SK-N-SH (cell line): ENCODE data around the gene YEATS4. TPM values are rescaled to one million over a fixed set of nuclear protein-coding genes. Genes with fewer than 3 reads are reported as not detected.

Experiments
- CTCF ChIA-PET: fragments of 300-600, 350-600 bp; formaldehyde crosslinking; extraction: SDS; loops from one replicate; lab custom pipeline; 2021; lab: Yijun Ruan, JAX
- POLR2A ChIA-PET: fragments of 350-600 bp; sonication (Branson Sonifier 250); formaldehyde crosslinking; extraction: SDS; loops from one replicate; lab custom pipeline; 2020; ENCODE audit warnings: antibody characterized with exemption, inconsistent platforms; lab: Yijun Ruan, JAX
- DNase-seq: peaks from one replicate; pipeline ENCODE4 v3.0.0; 2012
- H2AFZ ChIP-seq: fragments of 200-600 bp; sonication (generic); 2 replicates; pipeline ENCODE4 v1.8.1; 2016; ENCODE audit warnings: antibody characterized with exemption, mild to moderate bottlenecking, low read depth
- H3F3A ChIP-seq: fragments of 200-600 bp; sonication (generic); replicated peaks from 2 replicates; pipeline ENCODE3; 2016; ENCODE audit warnings: antibody characterized with exemption, mild to moderate bottlenecking; ENCODE audit not compliant: insufficient read depth
- H3K27ac ChIP-seq, 2 experiments: fragments of 200-500 bp in 1 of 2; fragments of 200-600 bp in 1 of 2; sonication (Bioruptor generic) in 1 of 2; sonication (generic), shearing (Covaris generic) in 1 of 2; 2 replicates each; pipeline versions ENCODE4 v1.5.1 to v1.6.1; 2014 to 2016; ENCODE audit warnings: low read depth in 2 of 2, inconsistent platforms in 1 of 2, low read length in 1 of 2, mild to moderate bottlenecking in 1 of 2, mixed read lengths in 1 of 2
- H3K27me3 ChIP-seq: fragments of 200-600 bp; sonication (generic), shearing (Covaris generic); 2 replicates; pipeline ENCODE4 v1.6.1; 2016; ENCODE audit warnings: mixed run types; ENCODE audit not compliant: insufficient read depth
- H3K36me3 ChIP-seq, 2 experiments: fragments of 200-500 bp in 1 of 2; fragments of 200-600 bp in 1 of 2; sonication (Bioruptor generic) in 1 of 2; sonication (generic) in 1 of 2; replicated peaks in 1 of 2; 2 replicates each; pipeline versions ENCODE3 to v1.5.1; 2014 to 2016; ENCODE audit warnings: low read length in 1 of 2, mild to moderate bottlenecking in 1 of 2; ENCODE audit not compliant: insufficient read depth in 2 of 2, control insufficient read depth in 1 of 2
- H3K4me1 ChIP-seq, 2 experiments: fragments of 200-500 bp in 1 of 2; fragments of 200-600 bp in 1 of 2; sonication (Bioruptor generic) in 1 of 2; sonication (generic), shearing (Covaris generic) in 1 of 2; 2 replicates each; pipeline versions ENCODE4 v1.5.1 to v1.6.1; 2014 to 2016; ENCODE audit warnings: low read depth in 1 of 2, low read length in 1 of 2, mixed run types in 1 of 2; ENCODE audit not compliant: insufficient read depth in 2 of 2, control insufficient read depth in 1 of 2
- H3K4me2 ChIP-seq: fragments of 200-600 bp; sonication (generic), shearing (Covaris generic); 2 replicates; pipeline ENCODE4 v1.6.1; 2017; ENCODE audit warnings: mixed run types
- H3K4me3 ChIP-seq, 2 experiments: fragments of 200-500 bp in 1 of 2; fragments of 200-600 bp in 1 of 2; sonication (Bioruptor generic) in 1 of 2; sonication (generic), shearing (Covaris generic) in 1 of 2; 2 replicates each; pipeline versions ENCODE4 v1.5.1 to v1.8.1; 2014 to 2016; ENCODE audit warnings: low read depth in 2 of 2, inconsistent platforms in 1 of 2, low read length in 1 of 2, mild to moderate bottlenecking in 1 of 2, mixed read lengths in 1 of 2, moderate library complexity in 1 of 2
- H3K79me2 ChIP-seq: fragments of 200-600 bp; sonication (generic); 2 replicates; pipeline ENCODE4 v1.8.1; 2017; ENCODE audit warnings: mild to moderate bottlenecking; ENCODE audit not compliant: insufficient read depth
- H3K9ac ChIP-seq: fragments of 200-600 bp; sonication (generic); 2 replicates; pipeline ENCODE4 v1.6.1; 2017; ENCODE audit warnings: mixed run types
- H3K9me2 ChIP-seq: fragments of 200-600 bp; sonication (generic); 2 replicates; pipeline ENCODE4 v1.6.1; 2017; ENCODE audit warnings: mixed run types
- H3K9me3 ChIP-seq: fragments of 200-600 bp; sonication (generic); 2 replicates; pipeline ENCODE4 v1.6.1; 2017; ENCODE audit warnings: mixed run types, mild to moderate bottlenecking, moderate library complexity
- H4K20me1 ChIP-seq: fragments of 200-600 bp; sonication (generic); 2 replicates; pipeline ENCODE4 v1.6.1; 2017; ENCODE audit warnings: mild to moderate bottlenecking, mixed run types; ENCODE audit not compliant: insufficient read depth
- EP300 ChIP-seq, 2 experiments: IDR thresholded peaks; 2 replicates each; pipeline versions ENCODE4 v1.4.0 to v1.6.1; 2012; ENCODE audit warnings: borderline replicate concordance in 1 of 2, low read depth in 1 of 2, low read length in 1 of 2
- EZH2phosphoT487 ChIP-seq: fragments of 200-600 bp; sonication (generic); IDR thresholded peaks from 2 replicates; pipeline ENCODE4 v1.6.1; 2017; ENCODE audit warnings: low read depth, mixed run types, mild to moderate bottlenecking, antibody characterized with exemption, moderate library complexity, borderline replicate concordance
- FOSL2 ChIP-seq: IDR thresholded peaks from 2 replicates; pipeline ENCODE4 v1.4.0; 2012; ENCODE audit warnings: low read depth, mild to moderate bottlenecking, moderate library complexity, borderline replicate concordance
- FOXJ3 ChIP-seq: sonication (generic); formaldehyde crosslinking; IDR thresholded peaks from 2 replicates; pipeline ENCODE4 v1.5.1; 2020; ENCODE audit warnings: mild to moderate bottlenecking, missing genetic modification reagents
- FOXM1 ChIP-seq: IDR thresholded peaks from 2 replicates; pipeline ENCODE4 v1.4.0; 2012; ENCODE audit warnings: low read depth, mild to moderate bottlenecking
- GABPA ChIP-seq: IDR thresholded peaks from 2 replicates; pipeline ENCODE4 v1.4.0; 2012; ENCODE audit warnings: low read depth, mild to moderate bottlenecking
- GATA2 ChIP-seq: sonication (generic); formaldehyde crosslinking; IDR thresholded peaks from 2 replicates; pipeline ENCODE4 v1.5.0; 2020; ENCODE audit warnings: mild to moderate bottlenecking, missing genetic modification reagents
- IRF3 ChIP-seq: fragments of 150-350 bp; IDR thresholded peaks from 2 replicates; pipeline ENCODE4 v1.6.1; 2016; ENCODE audit warnings: mild to moderate bottlenecking, low read depth, low read length
- JUND ChIP-seq: IDR thresholded peaks from 2 replicates; pipeline ENCODE4 v1.4.0; 2012
- MEF2A ChIP-seq: IDR thresholded peaks from 2 replicates; pipeline ENCODE4 v1.4.0; 2012; ENCODE audit warnings: low read depth, borderline replicate concordance
- MXI1 ChIP-seq: IDR thresholded peaks from 2 replicates; pipeline ENCODE4 v1.6.1; 2012; ENCODE audit warnings: mild to moderate bottlenecking, low read depth, low read length, improper control_type of control experiment
- NFIC ChIP-seq: IDR thresholded peaks from 2 replicates; pipeline ENCODE4 v1.4.0; 2012; ENCODE audit warnings: borderline replicate concordance
- POLR2AphosphoS5 ChIP-seq: IDR thresholded peaks from 2 replicates; pipeline ENCODE4 v1.6.1; 2012; ENCODE audit warnings: low read depth, low read length
- RAD21 ChIP-seq: IDR thresholded peaks from 2 replicates; pipeline ENCODE4 v1.6.1; 2012; ENCODE audit warnings: mild to moderate bottlenecking, low read length
- REST ChIP-seq: IDR thresholded peaks from 2 replicates; pipeline ENCODE4 v1.6.1; 2012; ENCODE audit warnings: mild to moderate bottlenecking, low read depth, low read length, moderate library complexity
- RXRA ChIP-seq: IDR thresholded peaks from 2 replicates; pipeline ENCODE4 v1.4.0; 2012; ENCODE audit warnings: low read depth, mild to moderate bottlenecking, borderline replicate concordance
- SIN3A ChIP-seq: IDR thresholded peaks from 2 replicates; pipeline ENCODE4 v1.6.1; 2012; ENCODE audit warnings: low read depth, mild to moderate bottlenecking, low read length, moderate library complexity, borderline replicate concordance
- SMC3 ChIP-seq: IDR thresholded peaks from 2 replicates; pipeline ENCODE4 v1.6.1; 2012; ENCODE audit warnings: low read depth, low read length, improper control_type of control experiment
- TAF1 ChIP-seq: IDR thresholded peaks from 2 replicates; pipeline ENCODE4 v1.6.1; 2012; ENCODE audit warnings: low read depth, mild to moderate bottlenecking, low read length, moderate library complexity, borderline replicate concordance
- TCF12 ChIP-seq: IDR thresholded peaks from 2 replicates; pipeline ENCODE4 v1.4.0; 2012
- TEAD4 ChIP-seq: IDR thresholded peaks from 2 replicates; pipeline ENCODE4 v1.4.0; 2012; ENCODE audit warnings: mild to moderate bottlenecking, borderline replicate concordance; ENCODE audit not compliant: insufficient read depth
- USF1 ChIP-seq: IDR thresholded peaks from 2 replicates; pipeline ENCODE4 v1.4.0; 2012; ENCODE audit warnings: low read depth, borderline replicate concordance
- YY1 ChIP-seq: IDR thresholded peaks from 2 replicates; pipeline ENCODE4 v1.4.0; 2012; ENCODE audit warnings: low read depth, mild to moderate bottlenecking
- WGBS: methylation state at CpG from one replicate; pipeline ENCODE4 v1.1.6; 2017; ENCODE audit warnings: low lambda C conversion rate; 5-methylcytosine and 5-hydroxymethylcytosine counted together
- polyA plus RNA-seq, 3 experiments: library from polyadenylated mRNA; depleted of rRNA; stranded (reverse); fragments of >200 nt; gene quantifications; 2 replicates each; pipeline ENCODE4 v1.2.3, GENCODE V29; 2012

The YEATS4 gene
- polyA plus RNA-seq, 1 of the 3 experiments (the other 2 are of a cell fraction), result 11.4 TPM

GRCh38 chr12:69433653-69434052 is 74.1 kb downstream of the YEATS4 start:
- no peak overlapping the region for H3K4me3 ChIP-seq
- no peaks in the 10 kb centered on the region for H3K9me2 ChIP-seq
- ChIA-PET POLR2A (no interaction called here), CTCF (interaction anchor here (1.1 kb wide), 2 partner anchors 29 to 137 kb away, joined by 3 to 4 read pairs; no protein-coding TSS in a partner anchor)
- H3F3A ChIP-seq, result no peaks in the 10 kb centered on the region
- H3K4me2 ChIP-seq, result no peak overlapping the region
- TF ChIP-seq MEF2A, result no peak
- no peak for TF ChIP-seq FOXJ3 (CRISPR knock-in tag)
- TF ChIP-seq FOSL2, result no peak
- TF ChIP-seq EP300 (IDR thresholded peaks at IDR 0.05; ENCODE audit: borderline replicate concordance in 1 of 2, low read depth in 1 of 2, low read length in 1 of 2), result no peak
- no peak for TF ChIP-seq TCF12
- no peak for TF ChIP-seq POLR2AphosphoS5
- TF ChIP-seq REST, result no peak
- TF ChIP-seq TEAD4, result no peak
- TF ChIP-seq IRF3, result no peak
- TF ChIP-seq JUND, result no peak
- TF ChIP-seq EZH2phosphoT487, result no peak
- TF ChIP-seq SIN3A, result no peak
- TF ChIP-seq SMC3, result no peak
- H3K9ac ChIP-seq, result no peak overlapping the region
- H3K27ac ChIP-seq, result no peak overlapping the region
- H3K27me3 ChIP-seq, result no peaks in the 10 kb centered on the region
- H3K9me3 ChIP-seq, result no peaks in the 10 kb centered on the region
- H2AFZ ChIP-seq, result no peak overlapping the region
- no peak for DNase-seq
- H3K4me1 ChIP-seq, result peaks cover 0 to 5% of the 10 kb centered on the region in 2 experiments; a peak in 1 of 4 replicates
- no peaks in the 10 kb centered on the region for H3K36me3 ChIP-seq
- 92% methylated on average over 3 of the region's 3 CpGs for WGBS
- H4K20me1 ChIP-seq, result no peaks in the 10 kb centered on the region
- H3K79me2 ChIP-seq, result no peaks in the 10 kb centered on the region

- CTCF ChIA-PET, result interaction anchor here (1.4 kb wide), 1 partner anchor 17 kb away, joined by 3 read pairs; no protein-coding TSS in a partner anchor
- DNase-seq, result no peak
- POLR2A ChIA-PET, result no interaction called here
- no peak for TF ChIP-seq FOXJ3 (CRISPR knock-in tag)
- TF ChIP-seq GABPA, result no peak
- no peak for TF ChIP-seq NFIC
- no peak for TF ChIP-seq RXRA
- TF ChIP-seq SMC3, result no peak
- no peak for TF ChIP-seq YY1
- TF ChIP-seq IRF3, result no peak
- no peak for TF ChIP-seq GATA2 (CRISPR knock-in tag)
- no peak for TF ChIP-seq FOXM1
- no peak for TF ChIP-seq EP300 (IDR thresholded peaks at IDR 0.05; ENCODE audit: borderline replicate concordance in 1 of 2, low read depth in 1 of 2, low read length in 1 of 2)
- TF ChIP-seq USF1, result no peak
- TF ChIP-seq RAD21, result no peak
- no peak for TF ChIP-seq MEF2A
- no peak for TF ChIP-seq MXI1
- TF ChIP-seq TAF1, result no peak
- TF ChIP-seq TCF12, result no peak
Measured at GRCh38 chr12:69435644-69436043, 76.1 kb downstream of the YEATS4 start.

More at GRCh38 chr12:69435644-69436043, 76.1 kb downstream of the YEATS4 start:
- Histone ChIP-seq H3K4me3 (no peak overlapping the region), H3K27me3 (no peaks in the 10 kb centered on the region), H3F3A (no peaks in the 10 kb centered on the region), H3K4me2 (no peak overlapping the region), H4K20me1 (no peaks in the 10 kb centered on the region), H3K4me1 (peaks cover 0 to 5% of the 10 kb centered on the region in 2 experiments; a peak in 1 of 4 replicates), H3K9me3 (no peaks in the 10 kb centered on the region), H3K9me2 (no peaks in the 10 kb centered on the region), H3K36me3 (no peaks in the 10 kb centered on the region), H3K9ac (no peak overlapping the region), H3K79me2 (no peaks in the 10 kb centered on the region), H3K27ac (no peak overlapping the region), H2AFZ (no peak overlapping the region)
- 100% methylated on average over 1 of the region's 1 CpG for WGBS
